ENCODE measurements around the gene LRRC57.
A peak's percentile ranks its signal among the peaks of the same experiment; 100 is the strongest.
"Not testable (repeated sequence)": the region's sequence is repeated elsewhere in the genome, so short reads cannot be mapped to it uniquely, and the experiment has no call there.

LRRC57 gene

GRCh38 chr15:42558739-42559138 lies 10.1 kb upstream of the LRRC57 start:
- H3K27me3 ChIP-seq (ENCODE audit: insufficient read depth, low read depth, severe bottlenecking): no peaks in the 10 kb centered on the region
- H3K9me3 ChIP-seq (ENCODE audit: severe bottlenecking): no peaks in the 10 kb centered on the region
- TF ChIP-seq CTCF (IDR thresholded peaks at IDR 0.05; ENCODE audit: low read depth, low read length): no peak
- peaks cover 66% of the 10 kb centered on the region for H3K36me3 ChIP-seq
- H3K4me3 ChIP-seq (ENCODE audit: low read depth, low read length): no peak overlapping the region
- H3K27ac ChIP-seq: no peak overlapping the region
- DNase-seq: no peak

GRCh38 chr15:42556550-42557207 lies 8.1 kb upstream of the LRRC57 start:
- H3K36me3 ChIP-seq: peaks cover 52% of the 10 kb centered on the region
- H3K27ac ChIP-seq; H3K9me3 ChIP-seq (ENCODE audit: severe bottlenecking); DNase-seq; H3K27me3 ChIP-seq (ENCODE audit: insufficient read depth, low read depth, severe bottlenecking); H3K4me3 ChIP-seq (ENCODE audit: low read depth, low read length): not testable (repeated sequence)

GRCh38 chr15:42553554-42553953 lies 5.0 kb upstream of the LRRC57 start:
- H3K27ac ChIP-seq: no peak overlapping the region
- no peak for DNase-seq
- no peak for TF ChIP-seq CTCF (IDR thresholded peaks at IDR 0.05; ENCODE audit: low read depth, low read length)
- no peaks in the 10 kb centered on the region for H3K9me3 ChIP-seq (ENCODE audit: severe bottlenecking)
- H3K36me3 ChIP-seq: peaks cover 29% of the 10 kb centered on the region
- H3K27me3 ChIP-seq (ENCODE audit: insufficient read depth, low read depth, severe bottlenecking): no peaks in the 10 kb centered on the region
- no peak overlapping the region for H3K4me3 ChIP-seq (ENCODE audit: low read depth, low read length)

- H3K9me3 ChIP-seq (ENCODE audit: severe bottlenecking): no peaks in the 10 kb centered on the region
- TF ChIP-seq CTCF (IDR thresholded peaks at IDR 0.05; ENCODE audit: low read depth, low read length): no peak
- no peak for DNase-seq
- H3K27ac ChIP-seq: peak overlapping the region; percentile 95; the same call in 1 of the 2 replicates
- peaks cover 34% of the 10 kb centered on the region for H3K36me3 ChIP-seq
- peak overlapping the region; percentile 99 for H3K4me3 ChIP-seq (ENCODE audit: low read depth, low read length)
- H3K27me3 ChIP-seq (ENCODE audit: insufficient read depth, low read depth, severe bottlenecking): no peaks in the 10 kb centered on the region
These were observed 1.3 kb upstream of the LRRC57 start for GRCh38 chr15:42549741-42550392.

- peak overlapping the region; percentile 95 for H3K27ac ChIP-seq
- H3K27me3 ChIP-seq (ENCODE audit: insufficient read depth, low read depth, severe bottlenecking): no peaks in the 10 kb centered on the region
- DNase-seq: peak; percentile 44
- H3K36me3 ChIP-seq: peaks cover 35% of the 10 kb centered on the region
- no peaks in the 10 kb centered on the region for H3K9me3 ChIP-seq (ENCODE audit: severe bottlenecking)
- H3K4me3 ChIP-seq (ENCODE audit: low read depth, low read length): peak overlapping the region; percentile 99
- TF ChIP-seq CTCF (IDR thresholded peaks at IDR 0.05; ENCODE audit: low read depth, low read length): no peak
These were observed 469 bp upstream of the LRRC57 start for GRCh38 chr15:42549032-42549491.

- Histone ChIP-seq H3K27me3 (ENCODE audit: insufficient read depth, low read depth, severe bottlenecking) (no peaks in the 10 kb centered on the region), H3K27ac (peak overlapping the region; percentile 95), H3K9me3 (ENCODE audit: severe bottlenecking) (no peaks in the 10 kb centered on the region), H3K4me3 (ENCODE audit: low read depth, low read length) (peak overlapping the region; percentile 99), H3K36me3 (peaks cover 43% of the 10 kb centered on the region)
- TF ChIP-seq CTCF (IDR thresholded peaks at IDR 0.05; ENCODE audit: low read depth, low read length): no peak
- DNase-seq: no peak
These were observed 710 bp downstream of the LRRC57 start for GRCh38 chr15:42547918-42548248.
